ENCODE measurements around the gene NMNAT2. TPM values are rescaled to one million over a fixed set of nuclear protein-coding genes. Genes with fewer than 3 reads are reported as not detected.

Gene NMNAT2
- total and polyA plus RNA-seq, 4 experiments from 2014 or later = not detected

GRCh38 chr1:183313063-183313462 is 105.1 kb downstream of the NMNAT2 start:
- no peaks in the 10 kb centered on the region for H3K36me3 Mint-ChIP-seq
- H3K4me1 Mint-ChIP-seq = no peaks in the 10 kb centered on the region
- Histone ChIP-seq H3K4me1 (ENCODE audit: insufficient read depth, low read length) (no peaks in the 10 kb centered on the region), H3K27ac (ENCODE audit: low read depth, low read length) (no peak overlapping the region), H3K4me3 (ENCODE audit: low read length in 2 of 2) (no peak overlapping the region), H3K36me3 (ENCODE audit: insufficient read depth, low read length) (no peaks in the 10 kb centered on the region), H3K27me3 (ENCODE audit: insufficient read depth, low read length) (no peaks in the 10 kb centered on the region), H3K9me3 (ENCODE audit: control insufficient read depth in 1 of 2, low read length in 2 of 2) (no peaks in the 10 kb centered on the region)
- no peak overlapping the region for H3K4me3 Mint-ChIP-seq
- ChIA-PET CTCF (ENCODE audit: partially characterized antibody) (interaction anchor here (1.3 kb wide), 1 partner anchor 33 kb away, joined by 3 read pairs; no protein-coding TSS in a partner anchor), POLR2A (ENCODE audit: partially characterized antibody) (no interaction called here)
- no peak for DNase-seq
- intact Hi-C loops (cut with micrococcal nuclease) = no loop called here
- H3K9me3 Mint-ChIP-seq = no peaks in the 10 kb centered on the region
- peaks cover 0 to 1% of the 10 kb centered on the region in 2 donors for H3K27me3 Mint-ChIP-seq
- no peak overlapping the region for H3K27ac Mint-ChIP-seq

GRCh38 chr1:183310753-183311479 is 107.3 kb downstream of the NMNAT2 start:
- H3K27me3 Mint-ChIP-seq = peaks cover 3% of the 10 kb centered on the region in 2 donors
- no peaks in the 10 kb centered on the region for H3K4me1 Mint-ChIP-seq
- CTCF ChIA-PET (ENCODE audit: partially characterized antibody) = no interaction called here
- H3K4me3 Mint-ChIP-seq = no peak overlapping the region
- no peaks in the 10 kb centered on the region for H3K36me3 ChIP-seq (ENCODE audit: insufficient read depth, low read length)
- no peak overlapping the region for H3K4me3 ChIP-seq (ENCODE audit: low read length in 2 of 2)
- no peak for DNase-seq
- intact Hi-C loops (cut with micrococcal nuclease) = no loop called here
- no peaks in the 10 kb centered on the region for H3K9me3 Mint-ChIP-seq
- POLR2A ChIA-PET (ENCODE audit: partially characterized antibody) = no interaction called here
- H3K27ac Mint-ChIP-seq = no peak overlapping the region
- H3K36me3 Mint-ChIP-seq = no peaks in the 10 kb centered on the region
- no peaks in the 10 kb centered on the region for H3K27me3 ChIP-seq (ENCODE audit: insufficient read depth, low read length)
- no peaks in the 10 kb centered on the region for H3K4me1 ChIP-seq (ENCODE audit: insufficient read depth, low read length)
- H3K9me3 ChIP-seq (ENCODE audit: control insufficient read depth in 1 of 2, low read length in 2 of 2) = no peaks in the 10 kb centered on the region
- no peak overlapping the region for H3K27ac ChIP-seq (ENCODE audit: low read depth, low read length)

- Mint-ChIP-seq H3K27ac (no peak overlapping the region), H3K36me3 (no peaks in the 10 kb centered on the region), H3K27me3 (peaks cover 3 to 8% of the 10 kb centered on the region in 2 donors), H3K4me1 (no peaks in the 10 kb centered on the region), H3K4me3 (no peak overlapping the region), H3K9me3 (no peaks in the 10 kb centered on the region)
- Histone ChIP-seq H3K4me1 (ENCODE audit: insufficient read depth, low read length) (no peaks in the 10 kb centered on the region), H3K27ac (ENCODE audit: low read depth, low read length) (no peak overlapping the region), H3K27me3 (ENCODE audit: insufficient read depth, low read length) (no peaks in the 10 kb centered on the region), H3K36me3 (ENCODE audit: insufficient read depth, low read length) (no peaks in the 10 kb centered on the region), H3K9me3 (ENCODE audit: control insufficient read depth in 1 of 2, low read length in 2 of 2) (no peaks in the 10 kb centered on the region), H3K4me3 (ENCODE audit: low read length in 2 of 2) (no peak overlapping the region)
- intact Hi-C loops (cut with micrococcal nuclease) = no loop called here
- CTCF ChIA-PET (ENCODE audit: partially characterized antibody) = no interaction called here
- DNase-seq = no peak
- POLR2A ChIA-PET (ENCODE audit: partially characterized antibody) = no interaction called here
Measured at GRCh38 chr1:183308719-183309118, 109.5 kb downstream of the NMNAT2 start.

- no peaks in the 10 kb centered on the region for H3K9me3 ChIP-seq (ENCODE audit: control insufficient read depth in 1 of 2, low read length in 2 of 2)
- no peaks in the 10 kb centered on the region for H3K4me1 Mint-ChIP-seq
- H3K4me3 Mint-ChIP-seq = no peak overlapping the region
- ChIA-PET CTCF (ENCODE audit: partially characterized antibody) (interaction anchor here (0.6 to 1.1 kb wide), 3 partner anchors 11 to 97 kb away, joined by 3 read pairs; no protein-coding TSS in a partner anchor), POLR2A (ENCODE audit: partially characterized antibody) (no interaction called here)
- no peak for DNase-seq
- H3K27me3 ChIP-seq (ENCODE audit: insufficient read depth, low read length) = peaks cover 4% of the 10 kb centered on the region
- intact Hi-C loops (cut with micrococcal nuclease) = no loop called here
- H3K27me3 Mint-ChIP-seq = peaks cover 3 to 9% of the 10 kb centered on the region in 2 donors
- no peaks in the 10 kb centered on the region for H3K36me3 Mint-ChIP-seq
- H3K9me3 Mint-ChIP-seq = no peaks in the 10 kb centered on the region
- H3K27ac ChIP-seq (ENCODE audit: low read depth, low read length) = no peak overlapping the region
- H3K4me1 ChIP-seq (ENCODE audit: insufficient read depth, low read length) = no peaks in the 10 kb centered on the region
- no peaks in the 10 kb centered on the region for H3K36me3 ChIP-seq (ENCODE audit: insufficient read depth, low read length)
- no peak overlapping the region for H3K4me3 ChIP-seq (ENCODE audit: low read length in 2 of 2)
- no peak overlapping the region for H3K27ac Mint-ChIP-seq
Measured at GRCh38 chr1:183306317-183307042, 111.7 kb downstream of the NMNAT2 start.

GRCh38 chr1:183304440-183305107 is 113.6 kb downstream of the NMNAT2 start:
- POLR2A ChIA-PET (ENCODE audit: partially characterized antibody) = no interaction called here
- CTCF ChIA-PET (ENCODE audit: partially characterized antibody) = interaction anchor here (0.7 kb wide), 1 partner anchor 380 kb away, joined by 3 read pairs; no protein-coding TSS in a partner anchor
- Mint-ChIP-seq H3K27ac (peak overlapping the region in 1 of 7 donors; percentile 22), H3K27me3 (peaks cover 3 to 10% of the 10 kb centered on the region in 2 donors), H3K9me3 (peaks cover 0 to 2% (median 0%) of the 10 kb centered on the region in 8 donors), H3K4me1 (no peaks in the 10 kb centered on the region), H3K4me3 (no peak overlapping the region), H3K36me3 (no peaks in the 10 kb centered on the region)
- Histone ChIP-seq H3K9me3 (ENCODE audit: control insufficient read depth in 1 of 2, low read length in 2 of 2) (no peaks in the 10 kb centered on the region), H3K4me1 (ENCODE audit: insufficient read depth, low read length) (no peaks in the 10 kb centered on the region), H3K4me3 (ENCODE audit: low read length in 2 of 2) (no peak overlapping the region), H3K27ac (ENCODE audit: low read depth, low read length) (no peak overlapping the region), H3K27me3 (ENCODE audit: insufficient read depth, low read length) (peaks cover 4% of the 10 kb centered on the region), H3K36me3 (ENCODE audit: insufficient read depth, low read length) (no peaks in the 10 kb centered on the region)
- DNase-seq = no peak
- intact Hi-C loops (cut with micrococcal nuclease) = no loop called here

GRCh38 chr1:183303901-183304300 is 114.3 kb downstream of the NMNAT2 start:
- ChIA-PET POLR2A (ENCODE audit: partially characterized antibody) (no interaction called here), CTCF (ENCODE audit: partially characterized antibody) (no interaction called here)
- H3K27ac Mint-ChIP-seq = no peak overlapping the region
- no peaks in the 10 kb centered on the region for H3K36me3 Mint-ChIP-seq
- intact Hi-C loops (cut with micrococcal nuclease) = no loop called here
- no peak overlapping the region for H3K4me3 Mint-ChIP-seq
- peaks cover 0 to 3% (median 0%) of the 10 kb centered on the region in 8 donors for H3K9me3 Mint-ChIP-seq
- DNase-seq = no peak
- no peaks in the 10 kb centered on the region for H3K9me3 ChIP-seq (ENCODE audit: control insufficient read depth in 1 of 2, low read length in 2 of 2)
- H3K4me3 ChIP-seq (ENCODE audit: low read length in 2 of 2) = no peak overlapping the region
- H3K36me3 ChIP-seq (ENCODE audit: insufficient read depth, low read length) = no peaks in the 10 kb centered on the region
- H3K27me3 ChIP-seq (ENCODE audit: insufficient read depth, low read length) = peaks cover 4% of the 10 kb centered on the region
- H3K4me1 Mint-ChIP-seq = no peaks in the 10 kb centered on the region
- peaks cover 3 to 9% of the 10 kb centered on the region in 2 donors for H3K27me3 Mint-ChIP-seq
- H3K4me1 ChIP-seq (ENCODE audit: insufficient read depth, low read length) = no peaks in the 10 kb centered on the region
- no peak overlapping the region for H3K27ac ChIP-seq (ENCODE audit: low read depth, low read length)

GRCh38 chr1:183303323-183303645 is 114.9 kb downstream of the NMNAT2 start:
- Mint-ChIP-seq H3K4me1 (no peaks in the 10 kb centered on the region), H3K27me3 (peaks cover 3 to 12% of the 10 kb centered on the region in 2 donors), H3K27ac (no peak overlapping the region), H3K9me3 (peaks cover 0 to 5% (median 0%) of the 10 kb centered on the region in 8 donors), H3K36me3 (no peaks in the 10 kb centered on the region), H3K4me3 (no peak overlapping the region)
- Histone ChIP-seq H3K27me3 (ENCODE audit: insufficient read depth, low read length) (peaks cover 4% of the 10 kb centered on the region), H3K9me3 (ENCODE audit: control insufficient read depth in 1 of 2, low read length in 2 of 2) (no peaks in the 10 kb centered on the region), H3K4me3 (ENCODE audit: low read length in 2 of 2) (no peak overlapping the region), H3K36me3 (ENCODE audit: insufficient read depth, low read length) (no peaks in the 10 kb centered on the region), H3K27ac (ENCODE audit: low read depth, low read length) (no peak overlapping the region), H3K4me1 (ENCODE audit: insufficient read depth, low read length) (no peaks in the 10 kb centered on the region)
- intact Hi-C loops (cut with micrococcal nuclease) = no loop called here
- ChIA-PET POLR2A (ENCODE audit: partially characterized antibody) (no interaction called here), CTCF (ENCODE audit: partially characterized antibody) (no interaction called here)
- DNase-seq = no peak

All from CD4-positive, alpha-beta memory T cell (primary cell).